ENCODE data around the gene VWCE.

GRCh38 chr11:61298663-61299244 is 3.6 kb upstream of the VWCE start:
- no peak for TF ChIP-seq EZH2phosphoT487 (IDR thresholded peaks at IDR 0.05)
- no peak for TF ChIP-seq CTCF (IDR thresholded peaks at IDR 0.05)
- TF ChIP-seq EZH2 (IDR thresholded peaks at IDR 0.05): no peak
